IPS-NIHi11 (cell line): ENCODE results near the gene AGBL5.

ENCODE experiments used
- DNase-seq: peaks from one replicate; pipeline ENCODE4 v3.0.0; 2012; ENCODE audit warnings: mixed read lengths, low spot score

The AGBL5 gene, protein sequence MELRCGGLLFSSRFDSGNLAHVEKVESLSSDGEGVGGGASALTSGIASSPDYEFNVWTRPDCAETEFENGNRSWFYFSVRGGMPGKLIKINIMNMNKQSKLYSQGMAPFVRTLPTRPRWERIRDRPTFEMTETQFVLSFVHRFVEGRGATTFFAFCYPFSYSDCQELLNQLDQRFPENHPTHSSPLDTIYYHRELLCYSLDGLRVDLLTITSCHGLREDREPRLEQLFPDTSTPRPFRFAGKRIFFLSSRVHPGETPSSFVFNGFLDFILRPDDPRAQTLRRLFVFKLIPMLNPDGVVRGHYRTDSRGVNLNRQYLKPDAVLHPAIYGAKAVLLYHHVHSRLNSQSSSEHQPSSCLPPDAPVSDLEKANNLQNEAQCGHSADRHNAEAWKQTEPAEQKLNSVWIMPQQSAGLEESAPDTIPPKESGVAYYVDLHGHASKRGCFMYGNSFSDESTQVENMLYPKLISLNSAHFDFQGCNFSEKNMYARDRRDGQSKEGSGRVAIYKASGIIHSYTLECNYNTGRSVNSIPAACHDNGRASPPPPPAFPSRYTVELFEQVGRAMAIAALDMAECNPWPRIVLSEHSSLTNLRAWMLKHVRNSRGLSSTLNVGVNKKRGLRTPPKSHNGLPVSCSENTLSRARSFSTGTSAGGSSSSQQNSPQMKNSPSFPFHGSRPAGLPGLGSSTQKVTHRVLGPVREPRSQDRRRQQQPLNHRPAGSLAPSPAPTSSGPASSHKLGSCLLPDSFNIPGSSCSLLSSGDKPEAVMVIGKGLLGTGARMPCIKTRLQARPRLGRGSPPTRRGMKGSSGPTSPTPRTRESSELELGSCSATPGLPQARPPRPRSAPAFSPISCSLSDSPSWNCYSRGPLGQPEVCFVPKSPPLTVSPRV

DNA sequence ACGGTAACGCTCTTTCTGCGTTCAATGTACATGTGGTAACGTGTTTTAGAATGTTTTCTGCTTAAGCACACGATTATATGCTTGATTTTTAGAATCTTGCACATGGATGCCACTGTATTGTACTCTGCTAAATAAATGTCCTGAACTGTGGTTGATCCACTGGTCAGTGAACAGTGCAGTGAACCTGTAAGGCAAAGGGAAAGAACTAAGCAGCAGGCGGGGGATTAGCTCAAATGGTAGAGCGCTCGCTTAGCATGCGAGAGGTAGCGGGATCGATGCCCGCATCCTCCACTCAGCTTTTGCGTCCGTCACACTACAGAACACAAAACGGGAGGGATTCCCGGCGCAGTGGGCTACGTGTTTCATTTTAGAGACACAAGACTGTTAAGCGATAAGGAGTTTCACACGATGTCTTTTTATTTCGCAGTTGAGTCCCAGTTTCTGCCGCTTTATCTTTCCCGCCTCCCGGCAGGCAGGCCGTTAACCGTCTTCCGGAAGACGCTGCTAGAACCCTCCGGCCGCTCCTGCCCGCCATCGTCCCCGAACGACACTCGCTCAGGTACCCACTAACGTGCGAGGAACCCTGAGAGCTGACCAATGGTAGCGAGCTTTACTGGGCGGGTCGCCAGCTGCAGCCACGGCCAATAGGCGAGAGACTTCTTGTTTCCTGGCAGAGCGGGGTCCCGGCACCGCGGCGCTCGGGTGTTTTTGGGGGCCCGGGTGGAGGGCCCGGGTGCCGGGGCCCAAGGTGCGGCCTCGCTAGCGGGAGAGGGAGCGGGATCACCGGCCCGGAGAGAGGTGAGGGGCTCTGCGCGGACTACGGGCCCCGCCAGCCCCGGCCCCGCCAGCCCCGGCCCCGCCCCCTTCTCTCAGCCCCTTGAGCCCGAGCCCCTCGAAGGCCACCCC is at the start of gene AGBL5:
Gene AGBL5, plus strand, starts transcription at position 673 of the 906 bp plus-strand sequence. CDS start 1,291 bp downstream, outside the sequence.
- peak; percentile 98 for DNase-seq

DNA sequence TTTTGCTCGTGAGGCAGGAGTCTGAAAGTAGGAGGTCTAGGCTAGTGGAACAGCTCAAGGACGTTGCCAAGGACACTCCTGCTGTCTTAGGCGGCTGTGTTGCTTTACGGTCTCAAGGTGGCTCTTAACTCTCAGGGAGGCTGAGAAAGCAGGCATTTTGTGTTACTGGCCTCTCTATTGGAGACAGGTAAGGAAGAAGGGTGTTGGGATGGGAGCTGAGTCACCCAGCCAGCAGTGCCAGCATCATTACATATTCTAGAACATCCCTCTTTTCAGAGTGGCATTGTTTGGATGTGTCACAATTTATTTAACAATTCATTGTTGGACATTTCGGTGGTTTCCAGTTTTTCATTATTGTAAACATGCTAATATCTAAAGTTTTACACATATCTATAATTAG is 49.5 kb upstream of the AGBL5 start:
- DNase-seq = no peak

DNA sequence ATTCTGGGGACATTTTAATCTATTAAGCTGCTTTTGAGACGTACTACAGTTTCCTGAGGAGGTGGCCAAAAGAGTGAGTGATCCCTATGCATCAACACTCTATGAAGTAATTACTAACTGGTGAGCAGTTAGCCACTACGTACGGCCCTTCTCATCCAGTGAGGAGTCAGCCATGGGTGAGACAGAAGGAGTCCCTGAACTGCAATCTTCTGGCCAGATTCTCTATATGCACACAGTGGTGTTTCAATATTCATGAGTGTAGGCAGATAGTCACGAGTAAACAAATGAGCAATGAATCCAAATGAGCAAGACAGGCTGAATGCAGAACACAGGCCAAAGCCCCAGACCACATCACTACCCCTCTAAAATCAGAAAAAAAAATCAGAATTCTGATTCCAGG is 48.5 kb upstream of the AGBL5 start:
- DNase-seq = no peak

DNA sequence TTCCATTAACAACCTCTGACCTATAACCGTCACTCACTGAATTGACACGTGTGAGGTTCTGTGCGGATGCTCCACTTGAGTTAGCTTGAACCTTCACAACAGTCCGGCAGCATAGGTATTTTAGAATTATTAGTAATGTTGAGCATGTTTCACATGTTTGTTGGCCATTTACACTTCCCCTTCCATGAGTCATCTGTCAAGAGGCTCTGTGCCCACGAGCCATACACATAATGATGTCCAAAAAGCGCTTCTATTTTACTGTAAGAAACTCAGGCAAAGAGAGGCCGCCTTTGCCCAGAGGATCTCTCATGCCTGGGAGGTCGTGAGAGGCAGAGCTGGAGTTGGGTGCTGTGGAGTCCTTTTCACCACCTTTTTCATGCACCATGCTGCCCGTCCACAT is 47.6 kb upstream of the AGBL5 start:
- DNase-seq = no peak

DNA sequence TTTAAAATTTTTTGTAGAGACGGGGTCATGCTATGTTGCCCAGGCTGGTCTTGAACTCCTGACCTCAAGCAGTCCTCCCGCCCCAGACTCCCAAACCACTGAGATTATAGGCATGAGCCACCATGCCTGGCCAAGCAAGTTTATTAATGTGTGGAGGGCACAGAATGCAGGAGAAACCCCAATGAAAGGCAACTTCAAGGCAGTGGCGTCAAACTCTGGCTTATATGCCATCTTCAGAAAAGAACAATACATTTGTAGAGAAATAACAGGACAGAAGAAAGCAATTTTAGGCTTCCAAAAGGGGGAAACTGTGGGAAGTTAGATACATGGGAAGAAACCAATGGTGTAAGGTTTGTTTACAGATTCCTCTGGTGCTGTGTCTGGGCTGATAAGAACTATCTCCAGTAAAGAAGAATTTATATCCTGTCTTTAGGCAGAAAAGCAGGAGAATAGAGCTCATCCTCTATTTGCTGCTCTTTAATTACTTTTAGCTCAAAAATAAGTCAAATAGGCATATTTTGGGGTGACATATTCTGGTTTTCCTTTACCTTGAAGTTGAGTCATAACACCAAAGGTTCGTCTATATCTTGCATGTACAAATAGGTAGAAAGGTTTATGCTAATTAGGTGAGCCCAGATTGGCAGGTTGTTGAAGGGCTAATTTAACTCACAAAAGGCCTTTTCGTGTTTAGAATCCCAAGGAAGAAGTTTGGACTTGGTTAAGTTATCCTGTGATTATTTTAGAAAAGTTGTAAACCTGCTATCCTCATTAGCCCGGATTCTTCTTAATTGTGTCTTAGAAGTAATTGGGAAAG is 44.7 kb upstream of the AGBL5 start:
- DNase-seq = no peak

DNA sequence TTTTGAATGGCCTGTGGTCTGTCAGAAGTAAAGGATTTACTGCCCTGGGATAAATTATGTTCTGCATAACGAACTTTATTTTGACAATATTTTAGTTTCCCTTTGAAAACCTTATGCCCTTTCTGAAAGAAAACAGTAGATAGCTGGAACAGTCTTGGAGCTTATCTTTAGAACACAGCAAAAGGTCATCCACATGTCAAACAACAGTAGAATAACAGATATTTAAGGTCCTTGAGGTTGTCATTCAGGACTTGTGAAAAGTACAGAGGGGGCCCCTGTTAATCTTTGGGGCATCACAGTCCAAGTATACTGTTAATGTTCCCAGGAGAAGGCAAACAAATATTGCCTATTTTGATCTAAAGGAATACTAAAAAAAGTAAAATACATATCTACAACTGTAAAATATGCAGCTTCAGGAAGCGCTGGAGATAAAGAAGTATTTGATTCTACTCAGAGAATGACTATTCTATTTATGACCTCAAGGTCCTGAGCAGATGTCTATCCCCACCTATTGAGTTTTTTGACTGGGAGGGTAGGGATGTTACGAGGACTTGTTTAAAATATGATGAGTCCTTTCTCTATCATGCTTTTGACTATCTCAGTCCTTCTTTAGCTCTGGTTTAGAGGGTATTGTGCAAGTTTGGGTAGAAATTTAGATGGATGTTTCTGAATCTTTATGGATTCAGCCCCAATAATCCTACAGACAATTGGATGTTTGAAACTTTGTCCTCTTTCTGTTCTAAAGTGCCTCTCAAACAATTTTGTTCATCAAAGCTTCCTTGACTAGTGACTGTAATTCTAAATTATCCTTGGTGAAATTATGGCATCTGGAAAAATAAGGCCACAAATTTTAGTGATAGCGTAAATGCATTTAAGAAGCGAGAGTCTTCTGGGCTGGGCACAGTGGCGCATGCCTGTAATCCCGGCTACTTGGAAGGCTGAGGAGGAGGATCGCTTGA is 43.8 kb upstream of the AGBL5 start:
- DNase-seq = no peak

DNA sequence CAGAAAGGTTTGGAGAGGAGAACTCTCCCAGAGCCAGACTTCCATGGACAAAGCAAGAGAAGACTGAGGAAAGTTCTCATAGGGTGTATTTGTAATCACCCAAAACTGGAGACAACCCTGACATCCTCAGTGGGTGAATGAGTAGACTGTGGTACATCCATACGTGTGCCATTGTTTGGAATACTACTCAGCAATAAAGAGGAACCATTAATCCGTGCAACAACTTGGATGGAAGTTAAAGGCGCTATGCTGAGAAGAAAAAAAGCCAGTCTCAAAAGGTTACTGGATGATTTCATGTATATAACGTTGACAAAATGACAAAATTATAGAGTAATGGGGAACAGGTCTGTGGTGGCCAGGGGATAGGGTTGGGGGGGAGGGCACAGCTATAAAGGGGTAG is 42.8 kb upstream of the AGBL5 start:
- no peak for DNase-seq

DNA sequence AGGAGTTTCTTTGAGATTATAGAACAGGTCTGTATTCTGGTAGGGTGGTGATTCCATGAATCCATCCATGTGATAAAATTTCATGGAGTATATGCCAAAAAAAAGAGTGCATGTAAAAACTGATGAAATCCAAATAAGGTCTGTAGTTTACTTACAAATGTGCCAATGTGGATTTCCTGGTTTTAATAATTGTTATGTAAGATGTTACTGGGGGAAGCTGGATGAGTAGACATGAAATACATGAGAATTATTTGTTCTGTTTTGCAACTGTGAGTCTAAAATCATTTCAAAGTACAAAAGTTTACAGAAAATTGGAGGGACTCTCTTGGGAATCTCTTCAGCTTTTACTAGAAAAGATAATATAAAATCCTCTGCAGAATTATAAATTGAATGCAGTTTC is 42.4 kb upstream of the AGBL5 start:
- no peak for DNase-seq

DNA sequence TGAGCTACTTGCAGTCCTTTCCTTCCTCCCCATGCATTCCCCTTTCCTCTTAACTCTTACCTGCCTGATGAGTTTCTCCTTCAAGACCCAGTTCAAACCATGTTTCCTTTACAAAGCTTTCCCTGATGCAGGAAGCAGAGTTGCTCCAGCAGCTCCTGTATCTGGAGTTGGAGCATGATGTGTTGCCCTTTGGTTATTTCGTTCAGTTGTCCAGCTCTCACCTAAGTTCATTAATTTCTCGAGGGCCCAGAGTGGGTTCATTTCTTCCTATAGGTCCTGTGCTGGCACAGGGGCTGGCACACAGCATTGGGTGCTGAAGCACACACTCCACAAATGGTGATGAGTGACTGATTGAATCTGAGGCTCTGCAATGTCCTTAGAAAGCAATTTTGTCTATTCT is 41.8 kb upstream of the AGBL5 start:
- no peak for DNase-seq

DNA sequence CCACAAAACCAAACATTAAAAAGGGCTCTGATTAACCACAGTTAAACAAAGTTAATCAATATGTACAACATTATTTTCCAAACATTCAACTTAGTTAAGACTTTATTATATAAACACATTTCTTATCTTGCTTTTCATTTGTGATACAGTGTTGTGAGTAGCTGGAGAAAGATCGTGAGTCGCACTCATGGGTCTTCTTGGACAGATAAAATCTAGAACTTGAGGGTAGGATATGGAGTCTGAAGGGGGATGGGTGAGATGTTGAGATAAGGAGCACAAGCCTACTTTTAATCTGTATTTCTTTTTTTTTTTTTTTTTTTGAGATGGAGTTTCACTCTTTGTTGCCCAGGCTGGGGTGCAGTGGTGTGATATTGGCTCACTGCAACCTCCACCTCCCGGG is 41.3 kb upstream of the AGBL5 start:
- DNase-seq = no peak

DNA sequence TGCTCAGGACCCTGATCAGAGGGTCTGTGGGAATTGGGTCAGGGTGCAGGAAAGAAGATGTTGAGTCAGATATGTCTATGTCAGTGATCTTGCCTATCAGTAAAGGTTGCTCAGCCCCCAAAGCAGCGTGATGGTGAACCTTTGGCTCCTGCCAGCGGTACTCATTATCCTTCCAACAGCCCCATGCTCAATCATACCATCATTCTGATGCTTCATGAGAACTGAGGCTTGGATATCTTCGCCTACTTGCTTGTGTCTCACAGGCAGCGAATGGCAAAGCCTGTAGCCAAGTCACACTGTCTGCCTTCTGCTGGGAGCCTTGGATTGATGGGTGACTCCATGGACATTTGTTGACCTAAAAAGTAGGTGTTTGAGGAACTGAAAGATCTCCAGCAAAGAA is 37.7 kb upstream of the AGBL5 start:
- no peak for DNase-seq

DNA sequence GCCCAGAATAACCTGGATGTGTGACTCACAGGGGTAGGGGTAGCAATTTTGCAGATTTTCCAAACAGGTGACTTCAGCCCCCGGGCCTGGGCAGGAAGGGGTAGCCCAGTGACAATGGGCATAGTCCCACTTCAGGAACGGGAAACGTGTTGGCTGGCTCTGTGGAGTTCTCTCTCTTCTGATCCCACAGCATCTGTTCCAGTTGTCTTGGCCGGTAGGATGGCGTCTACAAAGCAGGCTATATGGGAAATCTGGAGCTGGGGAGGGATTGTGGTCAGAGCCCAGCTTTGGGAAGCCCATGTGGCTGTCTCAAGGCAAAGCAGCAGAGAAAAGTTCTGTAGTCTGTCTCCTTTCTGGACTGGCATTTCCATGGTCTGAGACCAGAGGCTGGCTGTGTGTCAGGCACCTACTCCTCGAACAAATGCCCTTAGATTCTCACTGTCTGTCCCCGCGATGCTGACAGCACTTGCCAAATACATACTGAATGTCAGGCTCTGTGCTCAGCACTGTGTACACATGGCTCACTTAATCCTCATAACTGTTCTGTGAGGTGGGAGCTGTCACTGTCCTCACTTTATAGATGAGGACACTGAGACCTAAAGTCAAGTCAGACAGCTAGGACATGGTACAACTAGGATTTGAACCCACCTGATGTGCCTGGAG is 36.6 kb upstream of the AGBL5 start:
- DNase-seq = no peak

DNA sequence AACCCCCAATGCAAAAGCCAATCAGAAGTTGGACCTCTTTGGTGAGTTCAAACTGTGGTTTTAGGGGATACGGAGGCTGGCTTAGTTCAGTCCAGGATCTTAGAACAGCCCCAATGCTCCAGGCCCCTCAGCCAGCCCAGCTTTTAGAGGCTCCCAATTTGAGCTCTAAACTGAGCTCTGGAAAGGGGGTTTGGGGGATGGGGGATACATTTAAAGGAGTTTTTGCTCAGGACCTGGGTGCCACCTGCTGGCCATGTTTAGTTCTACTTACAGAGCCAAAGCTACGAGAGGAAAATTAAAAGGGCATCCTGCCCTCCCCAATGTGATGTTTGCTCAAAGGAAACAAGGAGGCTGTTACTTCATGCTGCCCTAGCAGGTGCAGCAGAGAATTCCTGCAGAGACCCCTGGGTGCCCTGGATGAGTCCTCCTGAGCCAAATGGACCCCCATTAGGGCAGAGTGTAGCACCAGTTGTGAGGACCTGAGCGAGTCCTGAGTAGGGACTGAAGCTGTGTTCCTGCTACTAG is 34.6 kb upstream of the AGBL5 start:
- DNase-seq = peak; percentile 83

DNA sequence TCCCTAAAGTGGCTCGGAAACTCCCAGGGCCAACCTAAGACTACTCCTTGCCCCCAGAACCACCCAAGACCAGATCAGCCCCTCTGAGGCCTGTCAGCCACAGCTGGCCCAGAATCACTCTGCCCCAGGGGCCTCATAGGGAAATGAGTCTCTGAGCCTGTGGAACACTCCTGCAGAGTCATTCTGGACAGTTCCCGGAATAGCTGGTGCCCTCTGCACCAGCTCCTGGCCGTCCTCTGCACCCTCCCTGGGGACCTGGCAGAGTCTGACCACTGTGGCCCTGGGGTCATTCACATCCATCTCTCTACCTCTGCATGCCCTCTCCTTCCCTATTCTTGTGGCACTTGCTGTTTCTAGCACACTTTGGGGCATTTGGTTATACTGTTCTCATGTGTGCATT is 33.3 kb upstream of the AGBL5 start:
- DNase-seq = no peak

DNA sequence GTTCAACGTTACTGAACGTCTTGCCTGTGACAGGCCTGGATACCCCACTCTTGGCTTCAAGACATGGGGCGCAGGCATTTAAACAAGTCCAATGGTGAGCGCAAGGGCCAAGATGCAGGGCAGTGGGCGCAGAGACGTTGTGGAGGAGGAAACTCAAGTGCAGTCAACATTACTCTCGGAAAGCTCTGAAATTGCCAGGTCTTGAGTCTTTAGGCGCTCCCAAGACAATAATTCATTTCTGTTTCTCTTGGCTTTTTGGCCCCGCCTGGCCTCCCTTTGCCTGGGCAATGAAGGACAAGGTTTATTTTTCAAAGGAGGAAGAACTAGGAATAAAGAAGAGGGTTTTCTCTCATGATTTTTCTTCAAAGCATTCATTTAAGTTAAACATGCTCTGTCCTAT is 32.0 kb upstream of the AGBL5 start:
- no peak for DNase-seq

DNA sequence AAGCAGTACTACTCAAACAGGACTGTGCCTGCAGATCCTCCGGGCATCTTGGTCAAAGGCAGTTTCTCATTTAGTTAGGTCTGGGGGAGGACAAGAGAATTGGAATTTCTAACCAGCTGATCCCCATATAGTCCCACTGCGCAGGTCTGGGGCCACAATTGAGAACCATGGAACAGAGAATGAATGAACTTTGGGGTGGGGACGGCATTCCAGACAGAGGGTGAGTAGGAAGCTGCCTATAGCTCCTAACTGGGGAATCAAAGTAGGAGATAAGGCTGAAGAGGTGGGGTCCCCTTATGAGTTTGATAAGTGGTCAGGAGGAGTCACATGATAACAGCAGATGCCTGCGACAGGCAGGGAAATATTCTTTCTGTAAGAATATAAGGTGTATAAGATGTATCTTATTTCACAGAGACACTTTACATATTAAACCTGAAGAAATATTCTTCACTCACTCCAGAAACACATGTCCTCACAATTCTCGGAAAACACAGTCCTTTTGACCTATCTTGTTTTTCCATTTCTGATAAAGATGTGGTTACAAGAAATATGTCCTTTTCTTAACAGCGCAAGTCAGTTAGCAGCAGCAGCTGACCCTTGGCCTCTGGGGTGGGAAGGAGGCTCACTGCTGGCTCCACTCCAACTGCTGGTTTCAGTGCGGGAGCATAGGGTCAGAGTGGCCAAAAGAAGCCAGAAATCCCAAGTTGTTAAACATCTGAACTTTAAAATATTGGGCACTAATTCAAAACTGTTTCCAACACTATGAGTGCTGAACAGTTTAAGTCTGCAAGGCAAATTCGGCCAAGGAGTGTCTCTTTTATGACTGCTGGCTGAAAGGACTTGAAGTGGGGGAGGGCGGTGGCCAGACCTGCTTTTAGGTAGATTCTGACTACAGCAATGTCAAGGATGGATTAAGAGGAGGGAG is 31.3 kb upstream of the AGBL5 start:
- DNase-seq = no peak

DNA sequence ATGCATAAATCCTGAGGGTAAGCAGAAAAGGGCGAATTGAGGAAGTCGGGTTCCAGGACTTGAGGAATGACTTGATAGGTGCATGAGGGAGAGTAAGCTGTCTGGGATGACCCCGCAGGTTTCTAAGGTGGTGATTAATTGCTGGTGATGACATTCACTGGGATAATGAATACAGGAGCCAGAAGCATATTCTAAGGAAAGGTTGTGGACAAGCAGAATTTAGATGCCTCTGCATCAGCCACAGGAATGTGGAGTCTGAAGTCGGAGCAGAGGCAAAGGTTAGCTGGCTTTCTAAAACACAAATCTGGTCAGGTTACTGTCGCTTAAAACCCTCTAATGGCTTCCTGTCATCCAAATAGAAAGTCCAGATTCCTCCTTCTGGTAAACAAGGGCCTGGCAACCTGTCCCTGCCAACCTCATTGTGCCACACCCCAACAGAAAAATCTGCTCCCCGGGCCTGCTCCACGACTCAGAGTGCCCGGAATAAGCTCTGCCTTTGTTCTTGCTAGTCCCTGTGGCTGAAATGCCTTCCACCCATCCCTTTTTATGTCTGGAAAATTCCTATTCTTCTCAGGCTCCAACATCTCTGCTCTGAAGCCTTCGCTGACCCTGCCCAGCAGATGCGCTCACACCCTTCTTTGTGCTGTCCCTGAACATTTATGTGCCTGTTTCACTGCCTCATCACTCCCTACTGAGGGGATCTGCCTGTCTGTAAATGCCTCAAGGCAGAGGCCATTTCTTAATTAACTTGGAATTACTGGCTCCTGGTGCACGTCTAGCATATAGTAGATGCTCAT is 30.0 kb upstream of the AGBL5 start:
- DNase-seq = no peak
